GM23338 (cell line): ENCODE data around the gene HSF4. TPM values are rescaled to one million over a fixed set of nuclear protein-coding genes. Genes with fewer than 3 reads are reported as not detected.
A peak's percentile ranks its signal among the peaks of the same experiment; 100 is the strongest.

Experiments used
- ATAC-seq: fragments of 200-7000 bp; cut with Tn5 transposase; 3 replicates; pipeline ENCODE4 v1.9.1; 2020
- DNase-seq: peaks from one replicate; pipeline ENCODE4 v3.0.0-alpha.2; 2015; ENCODE audit warnings: low spot score
- H2AFZ ChIP-seq: fragments of 200-600 bp; sonication (generic); 2 replicates; pipeline ENCODE4 v1.8.0; 2016; ENCODE audit warnings: antibody characterized with exemption, mild to moderate bottlenecking, moderate library complexity
- H3F3A ChIP-seq: fragments of 200-600 bp; sonication (generic); replicated peaks from 2 replicates; pipeline ENCODE4 v1.8.0; 2017; ENCODE audit warnings: antibody characterized with exemption, mixed run types, low read depth
- H3K27ac ChIP-seq: fragments of 200-600 bp; sonication (generic); 2 replicates; pipeline ENCODE4 v1.6.1; 2016; ENCODE audit warnings: low read depth
- H3K27me3 ChIP-seq: fragments of 200-600 bp; sonication (generic); 2 replicates; pipeline ENCODE4 v1.8.0; 2016; ENCODE audit warnings: mild to moderate bottlenecking, mixed run types, moderate library complexity; ENCODE audit not compliant: insufficient read depth
- H3K36me3 ChIP-seq: fragments of 200-600 bp; sonication (generic); 2 replicates; pipeline ENCODE4 v1.8.0; 2016; ENCODE audit warnings: mild to moderate bottlenecking; ENCODE audit not compliant: insufficient read depth
- H3K4me1 ChIP-seq: fragments of 200-600 bp; sonication (generic); 2 replicates; pipeline ENCODE4 v1.8.0; 2016; ENCODE audit warnings: mild to moderate bottlenecking, moderate library complexity; ENCODE audit not compliant: insufficient read depth
- H3K4me2 ChIP-seq: fragments of 200-600 bp; sonication (generic); 2 replicates; pipeline ENCODE4 v1.7.1; 2017; ENCODE audit warnings: mixed run types
- H3K4me3 ChIP-seq: fragments of 200-600 bp; sonication (generic); 2 replicates; pipeline ENCODE4 v1.6.1; 2016; ENCODE audit warnings: mixed run types
- H3K79me2 ChIP-seq: fragments of 200-600 bp; sonication (generic); replicated peaks from 2 replicates; pipeline ENCODE4 v1.8.0; 2017; ENCODE audit warnings: mild to moderate bottlenecking; ENCODE audit not compliant: insufficient read depth
- H3K9me2 ChIP-seq: fragments of 200-600 bp; sonication (generic); 2 replicates; pipeline ENCODE4 v1.8.0; 2017; ENCODE audit not compliant: insufficient read depth
- H4K20me1 ChIP-seq: fragments of 200-600 bp; sonication (generic); replicated peaks from 2 replicates; pipeline ENCODE4 v1.8.0; 2017; ENCODE audit warnings: mild to moderate bottlenecking; ENCODE audit not compliant: insufficient read depth
- H3K27ac Mint-ChIP-seq: 2 replicates; pipeline ENCODE4 v1.8.0; 2020; ENCODE audit warnings: inconsistent platforms, mild to moderate bottlenecking, moderate library complexity, mixed read lengths
- H3K27me3 Mint-ChIP-seq: 3 replicates; pipeline ENCODE4 v1.8.0; 2022; ENCODE audit warnings: low read depth, mild to moderate bottlenecking, moderate library complexity, mixed read lengths, inconsistent platforms; ENCODE audit not compliant: insufficient read depth, poor library complexity
- H3K36me3 Mint-ChIP-seq: 3 replicates; pipeline ENCODE4 v1.8.0; 2021; ENCODE audit warnings: low read depth, mild to moderate bottlenecking, inconsistent platforms, moderate library complexity, mixed read lengths
- H3K4me1 Mint-ChIP-seq: 3 replicates; pipeline ENCODE4 v1.8.0; 2020; ENCODE audit warnings: mild to moderate bottlenecking, inconsistent platforms, mixed read lengths
- H3K4me3 Mint-ChIP-seq: 3 replicates; pipeline ENCODE4 v1.8.0; 2021; ENCODE audit warnings: moderate library complexity, mild to moderate bottlenecking, inconsistent platforms, mixed read lengths
- H3K9me3 Mint-ChIP-seq: 3 replicates; pipeline ENCODE4 v1.8.0; 2020; ENCODE audit warnings: moderate library complexity, mild to moderate bottlenecking, inconsistent platforms, mixed read lengths
- CREB1 ChIP-seq: fragments of 250-450 bp; sonication (Bioruptor Pico); IDR thresholded peaks from 2 replicates; pipeline ENCODE4 v1.5.0; 2020; ENCODE audit warnings: low read depth, mild to moderate bottlenecking, moderate library complexity
- ETS1 ChIP-seq: IDR thresholded peaks from 2 replicates; pipeline ENCODE4 v1.6.1; 2016; ENCODE audit warnings: antibody characterized with exemption
- EZH2 ChIP-seq: fragments of 200-600 bp; sonication (generic); IDR thresholded peaks from one replicate; pipeline ENCODE4 v1.8.0; 2017; ENCODE audit warnings: antibody characterized with exemption, mild to moderate bottlenecking, low read depth; ENCODE audit not compliant: unreplicated experiment
- JUNB ChIP-seq: IDR thresholded peaks from one replicate; pipeline ENCODE4 v1.6.1; 2016; ENCODE audit warnings: antibody characterized with exemption; ENCODE audit not compliant: unreplicated experiment
- NANOG ChIP-seq: IDR thresholded peaks from 2 replicates; pipeline ENCODE4 v1.6.1; 2016; ENCODE audit warnings: antibody characterized with exemption, borderline replicate concordance
- POLR2AphosphoS5 ChIP-seq: IDR thresholded peaks from 2 replicates; pipeline ENCODE4 v1.6.1; 2016; ENCODE audit warnings: antibody characterized with exemption, low read depth
- REST ChIP-seq: IDR thresholded peaks from one replicate; pipeline ENCODE4 v1.6.1; 2018; ENCODE audit warnings: antibody characterized with exemption; ENCODE audit not compliant: unreplicated experiment
- STAT1 ChIP-seq: IDR thresholded peaks from one replicate; pipeline ENCODE4 v1.6.1; 2016; ENCODE audit warnings: antibody characterized with exemption; ENCODE audit not compliant: unreplicated experiment
- ZNF114 ChIP-seq: fragments of 250-450 bp; sonication (Bioruptor Pico); IDR thresholded peaks from 2 replicates; pipeline ENCODE4 v1.5.0; 2020; ENCODE audit warnings: mild to moderate bottlenecking, moderate library complexity
- ZNF331 ChIP-seq: fragments of 250-450 bp; sonication (Bioruptor Pico); IDR thresholded peaks from 2 replicates; pipeline ENCODE4 v1.5.0; 2020; ENCODE audit warnings: low read depth, mild to moderate bottlenecking, moderate library complexity
- ZNF462 ChIP-seq: fragments of 250-450 bp; sonication (Bioruptor Pico); IDR thresholded peaks from 2 replicates; pipeline ENCODE4 v1.5.0; 2020; ENCODE audit warnings: mild to moderate bottlenecking, moderate library complexity
- polyA plus RNA-seq: library from polyadenylated mRNA; unstranded; fragments of >200 nt; fragmentation: Nextera tagmentation; extraction: Ambion mirVana; gene quantifications from 2 replicates; pipeline ENCODE4 v1.2.1, GENCODE V29; 2016
- total RNA-seq: library from RNA; depleted of rRNA; stranded (reverse); fragments of >200 nt; shearing (Covaris generic); gene quantifications from 2 replicates; pipeline ENCODE4 v1.2.3, GENCODE V29; 2014

Gene HSF4
- total and polyA plus RNA-seq, 2 experiments from 2014 or later = 0.19 to 1.3 TPM

GRCh38 chr16:67190448-67191399 is 26.2 kb downstream of the HSF4 start:
- TF ChIP-seq ZNF114 (no peak), CREB1 (CRISPR knock-in tag) (no peak), EZH2 (no peak), ETS1 (no peak), ZNF331 (CRISPR knock-in tag) (no peak), JUNB (no peak), REST (no peak), NANOG (no peak), ZNF462 (CRISPR knock-in tag) (no peak), STAT1 (no peak), POLR2AphosphoS5 (no peak)
- peaks cover 18% of the 10 kb centered on the region for H4K20me1 ChIP-seq
- no peak for DNase-seq
- no peak overlapping the region for H3K4me3 ChIP-seq
- H3K36me3 ChIP-seq = peaks cover 8% of the 10 kb centered on the region; the same call in 1 of the 2 replicates
- Mint-ChIP-seq H3K27ac (no peak overlapping the region; the same call in 1 of the 2 replicates), H3K27me3 (peaks cover 18% of the 10 kb centered on the region), H3K36me3 (peaks cover 25% of the 10 kb centered on the region), H3K9me3 (no peaks in the 10 kb centered on the region), H3K4me1 (peaks cover 26% of the 10 kb centered on the region), H3K4me3 (peak overlapping the region; percentile 93; the same call in 1 of the 3 replicates)
- H3K4me1 ChIP-seq = peaks cover 11% of the 10 kb centered on the region; the same call in 1 of the 2 replicates
- H3K27ac ChIP-seq = no peak overlapping the region
- no peaks in the 10 kb centered on the region for H3K9me2 ChIP-seq
- H2AFZ ChIP-seq = no peak overlapping the region; the same call in 1 of the 2 replicates
- H3K4me2 ChIP-seq = no peak overlapping the region
- H3K79me2 ChIP-seq = peaks cover 21% of the 10 kb centered on the region
- ATAC-seq = no peak
- H3K27me3 ChIP-seq = peaks cover 11% of the 10 kb centered on the region
- H3F3A ChIP-seq = 0 out of 2 replicates have a peak, but pooled peaks cover 6% of the 10 kb centered on the region
